ENCODE data around the gene AKNA. TPM values are rescaled to one million over a fixed set of nuclear protein-coding genes. Genes with fewer than 3 reads are reported as not detected.

The AKNA gene
- total RNA-seq, 3 donors from 2014 or later = 29.3 to 45.1 (median 44.9) TPM

GRCh38 chr9:114410910-114411309, 23.1 kb upstream of the AKNA start:
- TF ChIP-seq, protein P1, sequence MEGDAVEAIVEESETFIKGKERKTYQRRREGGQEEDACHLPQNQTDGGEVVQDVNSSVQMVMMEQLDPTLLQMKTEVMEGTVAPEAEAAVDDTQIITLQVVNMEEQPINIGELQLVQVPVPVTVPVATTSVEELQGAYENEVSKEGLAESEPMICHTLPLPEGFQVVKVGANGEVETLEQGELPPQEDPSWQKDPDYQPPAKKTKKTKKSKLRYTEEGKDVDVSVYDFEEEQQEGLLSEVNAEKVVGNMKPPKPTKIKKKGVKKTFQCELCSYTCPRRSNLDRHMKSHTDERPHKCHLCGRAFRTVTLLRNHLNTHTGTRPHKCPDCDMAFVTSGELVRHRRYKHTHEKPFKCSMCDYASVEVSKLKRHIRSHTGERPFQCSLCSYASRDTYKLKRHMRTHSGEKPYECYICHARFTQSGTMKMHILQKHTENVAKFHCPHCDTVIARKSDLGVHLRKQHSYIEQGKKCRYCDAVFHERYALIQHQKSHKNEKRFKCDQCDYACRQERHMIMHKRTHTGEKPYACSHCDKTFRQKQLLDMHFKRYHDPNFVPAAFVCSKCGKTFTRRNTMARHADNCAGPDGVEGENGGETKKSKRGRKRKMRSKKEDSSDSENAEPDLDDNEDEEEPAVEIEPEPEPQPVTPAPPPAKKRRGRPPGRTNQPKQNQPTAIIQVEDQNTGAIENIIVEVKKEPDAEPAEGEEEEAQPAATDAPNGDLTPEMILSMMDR (IDR thresholded peaks at IDR 0.05) = no peak
- H3K4me1 ChIP-seq (ENCODE audit: low read depth) = peaks cover under 1% of the 10 kb centered on the region
- ATAC-seq = no peak
- no peaks in the 10 kb centered on the region for H3K36me3 ChIP-seq (ENCODE audit: low read depth)
- no peak overlapping the region for H3K4me3 ChIP-seq
- intact Hi-C loops (cut with DNase I, micrococcal nuclease) = no loop called here
- no peaks in the 10 kb centered on the region for H3K9me3 ChIP-seq
- no peak for DNase-seq

DNA sequence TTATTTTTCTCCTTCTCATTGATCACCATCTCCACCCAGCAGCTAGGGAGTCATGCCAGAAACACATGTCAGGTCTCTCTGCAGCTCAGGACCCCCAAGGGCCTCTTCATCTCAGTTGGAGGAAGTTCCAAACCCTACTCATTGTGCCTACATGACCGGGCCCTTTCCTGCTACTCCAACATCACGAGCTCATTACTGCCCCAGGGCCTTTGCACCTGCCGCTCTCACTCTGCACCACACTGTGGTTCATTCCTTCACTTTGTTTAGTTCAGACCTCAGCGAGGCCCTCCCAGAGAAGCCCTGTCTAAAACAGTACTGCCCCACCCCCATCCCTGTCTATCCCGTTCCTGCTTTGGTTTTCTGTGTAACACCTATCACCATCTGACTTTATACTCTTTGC, 22.1 kb upstream of the AKNA start:
- no peak for ATAC-seq
- TF ChIP-seq, protein P1 (IDR thresholded peaks at IDR 0.05) = no peak

DNA sequence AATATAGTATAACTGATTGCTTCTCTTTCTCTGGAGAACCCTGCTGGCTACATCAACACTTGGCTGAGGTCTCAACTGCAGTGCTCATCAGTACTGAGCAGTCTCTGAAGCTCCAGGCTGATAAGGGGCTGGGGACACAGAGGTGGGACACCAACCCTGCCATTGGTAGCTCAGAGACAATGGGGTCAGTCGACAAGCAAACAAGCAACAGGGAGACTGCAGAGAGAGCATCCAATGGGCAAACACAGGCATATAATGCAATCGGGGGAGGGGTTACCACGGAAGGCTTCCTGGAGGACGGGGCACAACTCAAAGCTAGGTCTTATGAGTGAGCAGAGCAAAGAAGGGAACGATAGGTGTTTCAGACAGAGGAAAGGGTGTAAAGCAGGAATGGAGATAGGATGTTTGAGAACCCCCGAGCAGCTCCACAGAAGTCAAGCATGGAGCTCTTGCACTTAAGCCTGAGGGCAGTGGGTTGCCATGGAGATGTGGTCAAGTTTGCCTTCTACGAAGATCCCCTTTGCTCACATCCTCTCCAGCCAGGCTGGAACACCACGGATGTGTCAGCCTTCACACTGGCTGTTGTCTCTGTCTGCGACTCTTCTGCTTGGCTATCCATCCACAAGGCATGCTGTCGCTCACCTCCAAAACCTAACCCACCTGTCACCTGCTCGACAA, 21.5 kb upstream of the AKNA start:
- intact Hi-C loops (cut with DNase I, micrococcal nuclease) = loop anchor here (5.0 to 10.0 kb wide), 3 partner anchors 86 to 248 kb away; partner anchors contain the start of gene TEX53 (in 1 of the 2)
- TF ChIP-seq, protein P1 (IDR thresholded peaks at IDR 0.05) = no peak
- DNase-seq = no peak
- no peaks in the 10 kb centered on the region for H3K9me3 ChIP-seq
- ATAC-seq = no peak
- no peak overlapping the region for H3K4me3 ChIP-seq
- peaks cover 2% of the 10 kb centered on the region for H3K4me1 ChIP-seq (ENCODE audit: low read depth)
- H3K36me3 ChIP-seq (ENCODE audit: low read depth) = no peaks in the 10 kb centered on the region

More for the DNA sequence above, 22.1 kb upstream of the AKNA start:
- DNase-seq = no peak
- no peak overlapping the region for H3K4me3 ChIP-seq
- peaks cover 2% of the 10 kb centered on the region for H3K4me1 ChIP-seq (ENCODE audit: low read depth)
- H3K36me3 ChIP-seq (ENCODE audit: low read depth) = no peaks in the 10 kb centered on the region
- intact Hi-C loops (cut with DNase I, micrococcal nuclease) = loop anchor here (5.0 to 10.0 kb wide), 3 partner anchors 85 to 247 kb away; partner anchors contain the start of gene TEX53 (in 1 of the 2)
- no peaks in the 10 kb centered on the region for H3K9me3 ChIP-seq

DNA sequence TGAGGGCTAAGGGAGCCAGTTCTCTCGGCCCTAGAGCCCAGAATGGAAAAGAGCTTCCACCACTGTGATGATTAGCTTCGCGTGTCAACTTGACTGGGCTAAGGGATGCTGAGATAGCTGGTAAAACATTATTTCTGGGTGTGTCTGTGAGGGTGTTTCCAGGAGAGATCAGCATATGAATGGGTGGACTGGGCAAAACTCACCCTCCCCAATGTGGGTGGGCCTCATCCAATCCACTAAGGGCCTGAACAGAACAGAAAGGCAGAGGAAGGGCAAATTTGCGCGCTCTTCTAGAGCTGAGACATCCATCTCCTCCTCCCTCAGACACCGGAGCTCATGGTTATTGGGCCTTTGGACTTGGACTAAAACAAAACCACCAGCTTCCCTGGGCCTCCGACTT, 20.9 kb upstream of the AKNA start:
- intact Hi-C loops (cut with DNase I, micrococcal nuclease) = loop anchor here (5.0 to 10.0 kb wide), 3 partner anchors 86 to 249 kb away; partner anchors contain the start of gene TEX53 (in 1 of the 2)
- Histone ChIP-seq H3K4me1 (ENCODE audit: low read depth) (peaks cover 2% of the 10 kb centered on the region), H3K4me3 (no peak overlapping the region), H3K9me3 (no peaks in the 10 kb centered on the region), H3K36me3 (ENCODE audit: low read depth) (no peaks in the 10 kb centered on the region)
- TF ChIP-seq, protein P1 (IDR thresholded peaks at IDR 0.05) = no peak
- DNase-seq = no peak
- no peak for ATAC-seq

DNA sequence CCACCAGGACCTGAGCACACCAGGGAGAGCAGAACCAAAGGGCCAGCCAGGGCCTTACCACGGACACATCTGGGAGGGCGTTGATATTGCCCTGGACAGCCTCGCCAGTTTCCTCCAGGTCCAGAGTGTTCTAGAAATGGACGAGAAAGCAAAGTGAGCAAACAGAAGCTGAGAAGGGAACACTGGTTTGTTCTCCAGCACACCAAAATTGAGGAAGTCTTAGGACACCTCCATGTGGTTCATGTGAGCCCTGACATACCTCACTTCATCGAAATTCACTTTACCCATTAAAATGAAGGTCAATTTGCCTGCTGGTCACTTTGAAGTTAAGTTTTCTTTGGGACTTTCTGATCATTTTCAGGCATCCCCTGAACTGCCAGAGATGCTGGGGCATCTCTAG, 20.1 kb upstream of the AKNA start:
- Histone ChIP-seq H3K4me3 (no peak overlapping the region), H3K36me3 (ENCODE audit: low read depth) (no peaks in the 10 kb centered on the region), H3K4me1 (ENCODE audit: low read depth) (peaks cover 2% of the 10 kb centered on the region), H3K9me3 (no peaks in the 10 kb centered on the region)
- ATAC-seq = no peak
- no peak for DNase-seq
- intact Hi-C loops (cut with DNase I, micrococcal nuclease) = loop anchor here (5.0 to 10.0 kb wide), 3 partner anchors 87 to 249 kb away; partner anchors contain the start of gene TEX53 (in 1 of the 2)
- TF ChIP-seq, protein P1 (IDR thresholded peaks at IDR 0.05) = no peak
